B cell (primary cell): ENCODE data around the gene CANT1.

ENCODE experiments used
- EZH2 ChIP-seq: IDR thresholded peaks from 2 replicates; pipeline ENCODE4 v1.6.1; 2012; ENCODE audit warnings: borderline replicate concordance, low read depth, mild to moderate bottlenecking, moderate library complexity, low read length; ENCODE audit not compliant: insufficient read depth, poor library complexity, severe bottlenecking
- TF ChIP-seq, protein P1 (sequence below): fragments of 200-600 bp; IDR thresholded peaks from one replicate; pipeline ENCODE4 v1.8.0; 2022; ENCODE audit warnings: antibody characterized with exemption, mild to moderate bottlenecking

DNA sequence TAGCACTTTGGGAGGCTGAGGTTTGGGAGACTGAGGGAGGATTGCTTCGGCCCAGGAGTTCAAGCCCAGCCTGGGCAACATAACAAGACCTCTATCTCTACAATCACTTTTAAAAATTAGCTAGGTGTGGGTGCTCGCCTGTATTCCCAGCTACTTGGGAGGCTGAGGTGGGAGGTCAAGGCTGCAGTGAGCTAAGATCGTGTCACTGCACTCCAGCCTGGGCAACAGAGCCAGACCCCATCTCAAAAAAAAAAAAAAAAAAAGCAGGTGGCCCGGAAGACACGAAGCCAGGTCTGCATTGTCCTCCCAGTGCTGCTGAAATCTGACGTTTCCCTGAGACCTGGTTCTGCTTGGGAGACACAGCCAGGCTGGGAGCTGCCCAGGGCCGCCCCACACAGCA is 65.5 kb downstream of the CANT1 start:
- TF ChIP-seq, protein P1, sequence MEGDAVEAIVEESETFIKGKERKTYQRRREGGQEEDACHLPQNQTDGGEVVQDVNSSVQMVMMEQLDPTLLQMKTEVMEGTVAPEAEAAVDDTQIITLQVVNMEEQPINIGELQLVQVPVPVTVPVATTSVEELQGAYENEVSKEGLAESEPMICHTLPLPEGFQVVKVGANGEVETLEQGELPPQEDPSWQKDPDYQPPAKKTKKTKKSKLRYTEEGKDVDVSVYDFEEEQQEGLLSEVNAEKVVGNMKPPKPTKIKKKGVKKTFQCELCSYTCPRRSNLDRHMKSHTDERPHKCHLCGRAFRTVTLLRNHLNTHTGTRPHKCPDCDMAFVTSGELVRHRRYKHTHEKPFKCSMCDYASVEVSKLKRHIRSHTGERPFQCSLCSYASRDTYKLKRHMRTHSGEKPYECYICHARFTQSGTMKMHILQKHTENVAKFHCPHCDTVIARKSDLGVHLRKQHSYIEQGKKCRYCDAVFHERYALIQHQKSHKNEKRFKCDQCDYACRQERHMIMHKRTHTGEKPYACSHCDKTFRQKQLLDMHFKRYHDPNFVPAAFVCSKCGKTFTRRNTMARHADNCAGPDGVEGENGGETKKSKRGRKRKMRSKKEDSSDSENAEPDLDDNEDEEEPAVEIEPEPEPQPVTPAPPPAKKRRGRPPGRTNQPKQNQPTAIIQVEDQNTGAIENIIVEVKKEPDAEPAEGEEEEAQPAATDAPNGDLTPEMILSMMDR, result no peak
- TF ChIP-seq EZH2, result no peak
